Testis (tissue), 3 donors: Measurements from ENCODE around the gene ZNF438. TPM values are rescaled to one million over a fixed set of nuclear protein-coding genes. Genes with fewer than 3 reads are reported as not detected.

Source experiments
- DNase-seq: peaks from one replicate; pipeline ENCODE4 v3.0.0-alpha.2; 2019
- H3K27ac ChIP-seq, 2 donors: fragments of 200-600 bp; sonication (generic); one replicate each; pipeline ENCODE4 v1.5.1; 2019
- H3K27me3 ChIP-seq: fragments of 200-600 bp; sonication (generic); one replicate; pipeline ENCODE4 v1.5.1; 2019
- H3K36me3 ChIP-seq: fragments of 200-600 bp; sonication (generic); one replicate; pipeline ENCODE4 v1.5.1; 2017; ENCODE audit warnings: low read depth; ENCODE audit errors: missing control alignments
- H3K4me1 ChIP-seq: fragments of 200-600 bp; sonication (generic); one replicate; pipeline ENCODE4 v1.5.1; 2019
- H3K4me3 ChIP-seq, 2 donors: fragments of 200-600 bp; sonication (generic); one replicate each; pipeline ENCODE4 v1.5.1; 2017 to 2019
- H3K9me3 ChIP-seq: fragments of 200-600 bp; sonication (generic); one replicate; pipeline ENCODE4 v1.5.1; 2017
- CTCF ChIP-seq, 3 experiments: fragments of 450-650 bp in 2 of 3; fragments of 200-600 bp in 1 of 3; sonication (generic) in 1 of 3; IDR thresholded peaks; one replicate each; pipeline ENCODE4 v1.5.1; 2016 to 2019; ENCODE audit warnings: antibody characterized with exemption in 3 of 3, mild to moderate bottlenecking in 2 of 3, moderate library complexity in 1 of 3
- POLR2A ChIP-seq: fragments of 450-650 bp; IDR thresholded peaks from one replicate; pipeline ENCODE4 v1.6.1; 2017; ENCODE audit warnings: antibody characterized with exemption, mild to moderate bottlenecking, moderate library complexity
- WGBS, 2 donors: methylation state at CpG; one replicate each; pipeline ENCODE4 v1.1.5; 2018; 5-methylcytosine and 5-hydroxymethylcytosine counted together
- intact Hi-C: fragments of 100-400 bp; cut with DNase I; formaldehyde crosslinking; loops from one replicate; pipeline ENCODE4 v1.15.1; 2023; ENCODE audit warnings: low total_unique reads
- polyA plus RNA-seq: library from polyadenylated mRNA; stranded (reverse); fragments of 350-450 nt; fragmentation: Illumina TruSeq; extraction: RNeasy Lipid Tissue Mini Kit (QIAGEN cat#74804); gene quantifications from one replicate; pipeline ENCODE4 v1.2.3, GENCODE V29; 2014; ENCODE audit warnings: low read depth, low replicate concordance; ENCODE audit not compliant: insufficient read depth
- total RNA-seq, 2 donors: library from RNA; depleted of rRNA; stranded (reverse); fragments of >200 nt; gene quantifications; one replicate each; pipeline ENCODE4 v1.2.3, GENCODE V29; 2016

ZNF438 gene
- total and polyA plus RNA-seq, 3 donors from 2014 or later, result 15.3 to 17.8 (median 16.2) TPM

DNA sequence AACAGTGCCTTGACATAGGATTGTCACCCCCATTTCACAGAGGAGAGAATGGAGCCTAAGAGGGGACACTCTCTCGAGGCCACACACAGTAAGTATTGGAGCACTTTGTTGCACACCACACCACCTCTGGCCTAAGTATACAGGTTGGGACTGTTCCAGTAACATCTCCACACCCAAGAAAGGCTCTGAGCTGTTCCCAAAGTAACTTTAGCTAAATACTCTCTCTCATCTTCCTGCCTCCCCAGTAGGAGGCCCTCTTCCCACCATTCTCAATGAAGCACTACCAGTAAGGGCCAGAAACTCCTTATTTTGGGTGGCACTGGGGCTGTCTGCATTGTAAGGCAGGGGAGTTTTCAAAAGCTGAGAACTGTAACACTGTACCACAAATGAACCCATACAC, 189.5 kb downstream of the ZNF438 start:
- TF ChIP-seq POLR2A (no peak), CTCF (IDR thresholded peaks at IDR 0.05) (no peak)
- no peaks in the 10 kb centered on the region for H3K36me3 ChIP-seq
- no peaks in the 10 kb centered on the region for H3K27me3 ChIP-seq
- no peaks in the 10 kb centered on the region for H3K4me1 ChIP-seq
- H3K27ac ChIP-seq, result no peak overlapping the region
- H3K9me3 ChIP-seq, result no peaks in the 10 kb centered on the region
- DNase-seq, result no peak
- H3K4me3 ChIP-seq, result no peak overlapping the region
- intact Hi-C loops, result no loop called here
- 88 to 90% methylated on average over 1 of the region's 1 CpG for WGBS, 2 donors

GRCh38 chr10:30840395-30841050, 191.1 kb downstream of the ZNF438 start:
- no peak for TF ChIP-seq POLR2A
- TF ChIP-seq CTCF (IDR thresholded peaks at IDR 0.05), result no peak
- no peak for DNase-seq
- H3K36me3 ChIP-seq, result no peaks in the 10 kb centered on the region
- 56 to 65% methylated on average over 6 of the region's 6 CpGs for WGBS, 2 donors
- no peak overlapping the region for H3K4me3 ChIP-seq
- H3K27ac ChIP-seq, result no peak overlapping the region
- H3K9me3 ChIP-seq, result no peaks in the 10 kb centered on the region
- intact Hi-C loops, result no loop called here
- H3K4me1 ChIP-seq, result no peaks in the 10 kb centered on the region
- H3K27me3 ChIP-seq, result no peaks in the 10 kb centered on the region

GRCh38 chr10:30839652-30840051, 192.0 kb downstream of the ZNF438 start:
- Histone ChIP-seq H3K27ac (no peak overlapping the region), H3K4me1 (no peaks in the 10 kb centered on the region), H3K9me3 (no peaks in the 10 kb centered on the region), H3K4me3 (no peak overlapping the region), H3K36me3 (no peaks in the 10 kb centered on the region), H3K27me3 (no peaks in the 10 kb centered on the region)
- WGBS, 2 donors, result 50 to 57% methylated on average over 2 of the region's 2 CpGs
- no peak for DNase-seq
- no peak for TF ChIP-seq CTCF (IDR thresholded peaks at IDR 0.05)
- no peak for TF ChIP-seq POLR2A
- intact Hi-C loops, result no loop called here

DNA sequence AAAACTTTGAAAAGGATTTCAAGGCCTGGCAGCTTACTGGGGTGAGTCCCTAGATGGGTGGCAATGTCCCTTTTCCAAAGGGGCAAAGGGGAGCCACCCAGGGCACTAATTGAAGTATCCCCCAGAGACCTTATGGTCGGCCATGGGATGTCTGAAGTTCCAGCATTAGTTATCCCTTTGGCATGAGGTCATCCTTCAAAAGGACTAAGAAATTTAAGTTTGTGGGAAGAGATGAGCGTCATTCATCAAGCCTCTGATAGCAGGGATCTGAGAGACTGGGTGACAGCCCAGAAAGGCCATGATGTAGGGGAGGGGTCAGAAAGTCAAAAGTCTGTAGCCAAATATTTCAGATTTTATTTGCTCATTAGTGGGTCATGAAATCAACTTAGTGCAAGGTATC, 195.3 kb downstream of the ZNF438 start:
- H3K36me3 ChIP-seq, result no peaks in the 10 kb centered on the region
- H3K9me3 ChIP-seq, result no peaks in the 10 kb centered on the region
- no peak for TF ChIP-seq CTCF (IDR thresholded peaks at IDR 0.05)
- no peak for TF ChIP-seq POLR2A
- no peak for DNase-seq
- H3K4me3 ChIP-seq, result no peak overlapping the region
- H3K4me1 ChIP-seq, result peaks cover 5% of the 10 kb centered on the region
- intact Hi-C loops, result no loop called here
- no peak overlapping the region for H3K27ac ChIP-seq
- H3K27me3 ChIP-seq, result no peaks in the 10 kb centered on the region
- 78 to 79% methylated on average over 2 of the region's 2 CpGs for WGBS, 2 donors

DNA sequence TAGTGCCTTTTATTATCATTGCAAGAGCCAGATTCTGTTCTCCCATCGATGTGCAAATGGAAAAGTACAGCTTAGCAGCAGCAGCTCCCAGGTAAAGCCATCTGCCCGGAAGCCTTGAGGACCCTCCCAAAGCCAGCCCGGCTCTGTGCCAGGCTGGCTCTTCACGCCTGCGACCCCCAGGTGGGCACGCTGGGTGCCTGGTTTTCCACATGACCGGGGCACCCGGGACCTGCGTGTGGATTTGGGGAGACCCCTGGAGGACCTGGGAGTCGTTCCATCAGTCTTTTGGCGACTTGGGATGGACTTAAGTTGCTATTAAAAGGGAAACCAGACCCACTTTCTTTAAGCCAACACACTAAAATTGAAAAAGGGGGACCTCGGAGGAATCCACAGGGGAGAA, 196.5 kb downstream of the ZNF438 start:
- Histone ChIP-seq H3K36me3 (no peaks in the 10 kb centered on the region), H3K27me3 (no peaks in the 10 kb centered on the region), H3K4me1 (peaks cover 5% of the 10 kb centered on the region), H3K4me3 (no peak overlapping the region), H3K27ac (no peak overlapping the region), H3K9me3 (no peaks in the 10 kb centered on the region)
- WGBS, 2 donors, result 83 to 92% methylated on average over 10 to 12 of the region's 12 CpGs
- TF ChIP-seq POLR2A (no peak), CTCF (IDR thresholded peaks at IDR 0.05) (no peak)
- intact Hi-C loops, result no loop called here
- DNase-seq, result no peak
